Activated naive CD4-positive, alpha-beta T cell treated with anti-CD3 and anti-CD28 coated beads for 36 hours (primary cell): Measurements from ENCODE around the gene GATB. TPM values are rescaled to one million over a fixed set of nuclear protein-coding genes. Genes with fewer than 3 reads are reported as not detected.

Experiments used
- CTCF ChIA-PET: fragments of 350-600 bp; sonication (Branson Sonifier 250); formaldehyde crosslinking; loops from one replicate; lab custom pipeline; 2021; ENCODE audit warnings: antibody characterized with exemption; lab: Charles Lee
- DNase-seq: peaks from one replicate; pipeline ENCODE4 v3.0.0-alpha.2; 2020
- H3K27ac Mint-ChIP-seq: one replicate; pipeline ENCODE4 v1.8.0; 2021; ENCODE audit warnings: mild to moderate bottlenecking, mixed read lengths
- H3K27me3 Mint-ChIP-seq: one replicate; pipeline ENCODE4 v1.8.0; 2021; ENCODE audit warnings: low read depth, mixed read lengths
- H3K36me3 Mint-ChIP-seq: one replicate; pipeline ENCODE4 v1.8.0; 2021; ENCODE audit warnings: low read depth, mixed read lengths
- H3K4me1 Mint-ChIP-seq: one replicate; pipeline ENCODE4 v1.8.0; 2021; ENCODE audit warnings: low read depth, mixed read lengths
- H3K4me3 Mint-ChIP-seq: one replicate; pipeline ENCODE4 v1.8.0; 2021; ENCODE audit warnings: mild to moderate bottlenecking, moderate library complexity, mixed read lengths
- H3K9me3 Mint-ChIP-seq: one replicate; pipeline ENCODE4 v1.8.0; 2021; ENCODE audit warnings: mixed read lengths
- intact Hi-C: fragments of 100-400 bp; cut with micrococcal nuclease; formaldehyde crosslinking; loops from one replicate; pipeline ENCODE4 v1.15.1; 2023
- total RNA-seq, 2 experiments: library from RNA; stranded (reverse); gene quantifications; one replicate each; pipeline ENCODE4 v1.2.3, GENCODE V29; 2021

Gene GATB
- total RNA-seq, 2 experiments from 2014 or later: 15.2 to 22.1 TPM

- H3K27ac Mint-ChIP-seq: no peak overlapping the region
- H3K4me1 Mint-ChIP-seq: no peaks in the 10 kb centered on the region
- no peak for DNase-seq
- CTCF ChIA-PET: no interaction called here
- peaks cover 6% of the 10 kb centered on the region for H3K36me3 Mint-ChIP-seq
- no peaks in the 10 kb centered on the region for H3K27me3 Mint-ChIP-seq
- H3K4me3 Mint-ChIP-seq: no peak overlapping the region
- intact Hi-C loops: no loop called here
- H3K9me3 Mint-ChIP-seq: no peaks in the 10 kb centered on the region
These were observed 38.9 kb downstream of the GATB start for GRCh38 chr4:151721916-151722315.

- Mint-ChIP-seq H3K27me3 (no peaks in the 10 kb centered on the region), H3K4me1 (no peaks in the 10 kb centered on the region), H3K36me3 (peaks cover 9% of the 10 kb centered on the region), H3K9me3 (no peaks in the 10 kb centered on the region), H3K4me3 (no peak overlapping the region), H3K27ac (no peak overlapping the region)
- CTCF ChIA-PET: no interaction called here
- DNase-seq: no peak
- intact Hi-C loops: no loop called here
These were observed 39.3 kb downstream of the GATB start for GRCh38 chr4:151721466-151721865.

- no peaks in the 10 kb centered on the region for H3K9me3 Mint-ChIP-seq
- no peaks in the 10 kb centered on the region for H3K4me1 Mint-ChIP-seq
- DNase-seq: no peak
- CTCF ChIA-PET: no interaction called here
- no peak overlapping the region for H3K4me3 Mint-ChIP-seq
- intact Hi-C loops: no loop called here
- H3K27me3 Mint-ChIP-seq: no peaks in the 10 kb centered on the region
- peaks cover 10% of the 10 kb centered on the region for H3K36me3 Mint-ChIP-seq
- H3K27ac Mint-ChIP-seq: no peak overlapping the region
These were observed 40.9 kb downstream of the GATB start for GRCh38 chr4:151719956-151720334.

GRCh38 chr4:151718984-151719955, 41.5 kb downstream of the GATB start:
- Mint-ChIP-seq H3K27ac (no peak overlapping the region), H3K4me3 (no peak overlapping the region), H3K36me3 (peaks cover 10% of the 10 kb centered on the region), H3K9me3 (no peaks in the 10 kb centered on the region), H3K27me3 (no peaks in the 10 kb centered on the region), H3K4me1 (no peaks in the 10 kb centered on the region)
- DNase-seq: no peak
- CTCF ChIA-PET: no interaction called here
- intact Hi-C loops: no loop called here

- intact Hi-C loops: no loop called here
- H3K9me3 Mint-ChIP-seq: no peaks in the 10 kb centered on the region
- H3K4me1 Mint-ChIP-seq: no peaks in the 10 kb centered on the region
- peaks cover 10% of the 10 kb centered on the region for H3K36me3 Mint-ChIP-seq
- CTCF ChIA-PET: no interaction called here
- no peak overlapping the region for H3K4me3 Mint-ChIP-seq
- no peaks in the 10 kb centered on the region for H3K27me3 Mint-ChIP-seq
- DNase-seq: no peak
- no peak overlapping the region for H3K27ac Mint-ChIP-seq
These were observed 42.7 kb downstream of the GATB start for GRCh38 chr4:151717909-151718628.

GRCh38 chr4:151717314-151717713, 43.5 kb downstream of the GATB start:
- Mint-ChIP-seq H3K36me3 (peaks cover 10% of the 10 kb centered on the region), H3K27ac (no peak overlapping the region), H3K9me3 (no peaks in the 10 kb centered on the region), H3K4me1 (no peaks in the 10 kb centered on the region), H3K27me3 (no peaks in the 10 kb centered on the region), H3K4me3 (no peak overlapping the region)
- CTCF ChIA-PET: no interaction called here
- no peak for DNase-seq
- intact Hi-C loops: no loop called here

GRCh38 chr4:151716324-151716723, 44.5 kb downstream of the GATB start:
- peaks cover 9% of the 10 kb centered on the region for H3K36me3 Mint-ChIP-seq
- CTCF ChIA-PET: no interaction called here
- DNase-seq: no peak
- H3K4me3 Mint-ChIP-seq: no peak overlapping the region
- no peak overlapping the region for H3K27ac Mint-ChIP-seq
- no peaks in the 10 kb centered on the region for H3K4me1 Mint-ChIP-seq
- no peaks in the 10 kb centered on the region for H3K9me3 Mint-ChIP-seq
- H3K27me3 Mint-ChIP-seq: no peaks in the 10 kb centered on the region
- intact Hi-C loops: no loop called here

- CTCF ChIA-PET: no interaction called here
- no peaks in the 10 kb centered on the region for H3K27me3 Mint-ChIP-seq
- H3K27ac Mint-ChIP-seq: no peak overlapping the region
- H3K9me3 Mint-ChIP-seq: no peaks in the 10 kb centered on the region
- no peaks in the 10 kb centered on the region for H3K4me1 Mint-ChIP-seq
- intact Hi-C loops: no loop called here
- H3K4me3 Mint-ChIP-seq: no peak overlapping the region
- DNase-seq: no peak
- peaks cover 9% of the 10 kb centered on the region for H3K36me3 Mint-ChIP-seq
These were observed 44.9 kb downstream of the GATB start for GRCh38 chr4:151715881-151716280.

GRCh38 chr4:151712777-151713176, 48.0 kb downstream of the GATB start:
- Mint-ChIP-seq H3K4me3 (no peak overlapping the region), H3K27ac (no peak overlapping the region), H3K27me3 (no peaks in the 10 kb centered on the region), H3K36me3 (peaks cover 9% of the 10 kb centered on the region), H3K4me1 (no peaks in the 10 kb centered on the region), H3K9me3 (no peaks in the 10 kb centered on the region)
- DNase-seq: no peak
- intact Hi-C loops: no loop called here
- CTCF ChIA-PET: no interaction called here

GRCh38 chr4:151711646-151712045, 49.2 kb downstream of the GATB start:
- Mint-ChIP-seq H3K4me1 (no peaks in the 10 kb centered on the region), H3K27ac (no peak overlapping the region), H3K4me3 (no peak overlapping the region), H3K27me3 (no peaks in the 10 kb centered on the region), H3K36me3 (peaks cover 2% of the 10 kb centered on the region), H3K9me3 (no peaks in the 10 kb centered on the region)
- intact Hi-C loops: no loop called here
- CTCF ChIA-PET: no interaction called here
- DNase-seq: no peak

GRCh38 chr4:151709587-151709986, 51.2 kb downstream of the GATB start:
- no peaks in the 10 kb centered on the region for H3K4me1 Mint-ChIP-seq
- H3K9me3 Mint-ChIP-seq: no peaks in the 10 kb centered on the region
- intact Hi-C loops: no loop called here
- no peak overlapping the region for H3K27ac Mint-ChIP-seq
- H3K36me3 Mint-ChIP-seq: peaks cover 4% of the 10 kb centered on the region
- no peak overlapping the region for H3K4me3 Mint-ChIP-seq
- CTCF ChIA-PET: no interaction called here
- H3K27me3 Mint-ChIP-seq: no peaks in the 10 kb centered on the region
- DNase-seq: no peak

GRCh38 chr4:151709071-151709470, 51.7 kb downstream of the GATB start:
- CTCF ChIA-PET: no interaction called here
- intact Hi-C loops: no loop called here
- Mint-ChIP-seq H3K27ac (no peak overlapping the region), H3K36me3 (peaks cover 4% of the 10 kb centered on the region), H3K9me3 (no peaks in the 10 kb centered on the region), H3K4me1 (no peaks in the 10 kb centered on the region), H3K4me3 (no peak overlapping the region), H3K27me3 (no peaks in the 10 kb centered on the region)
- no peak for DNase-seq

- no peaks in the 10 kb centered on the region for H3K9me3 Mint-ChIP-seq
- CTCF ChIA-PET: no interaction called here
- H3K27me3 Mint-ChIP-seq: no peaks in the 10 kb centered on the region
- H3K36me3 Mint-ChIP-seq: peaks cover 7% of the 10 kb centered on the region
- H3K4me3 Mint-ChIP-seq: no peak overlapping the region
- no peak for DNase-seq
- H3K4me1 Mint-ChIP-seq: no peaks in the 10 kb centered on the region
- no peak overlapping the region for H3K27ac Mint-ChIP-seq
- intact Hi-C loops: no loop called here
These were observed 52.7 kb downstream of the GATB start for GRCh38 chr4:151708100-151708499.
